Activated T-cell treated with anti-CD3 and anti-CD28 coated beads for 4 hours (primary cell): Measurements from ENCODE around the gene SLC35A3.
A peak's percentile ranks its signal among the peaks of the same experiment; 100 is the strongest.
"Not testable (repeated sequence)": the region's sequence is repeated elsewhere in the genome, so short reads cannot be mapped to it uniquely, and the experiment has no call there.

Experiments used
- DNase-seq: peaks from one replicate; pipeline ENCODE4 v3.0.0-alpha.2; 2020

The SLC35A3 gene

DNA sequence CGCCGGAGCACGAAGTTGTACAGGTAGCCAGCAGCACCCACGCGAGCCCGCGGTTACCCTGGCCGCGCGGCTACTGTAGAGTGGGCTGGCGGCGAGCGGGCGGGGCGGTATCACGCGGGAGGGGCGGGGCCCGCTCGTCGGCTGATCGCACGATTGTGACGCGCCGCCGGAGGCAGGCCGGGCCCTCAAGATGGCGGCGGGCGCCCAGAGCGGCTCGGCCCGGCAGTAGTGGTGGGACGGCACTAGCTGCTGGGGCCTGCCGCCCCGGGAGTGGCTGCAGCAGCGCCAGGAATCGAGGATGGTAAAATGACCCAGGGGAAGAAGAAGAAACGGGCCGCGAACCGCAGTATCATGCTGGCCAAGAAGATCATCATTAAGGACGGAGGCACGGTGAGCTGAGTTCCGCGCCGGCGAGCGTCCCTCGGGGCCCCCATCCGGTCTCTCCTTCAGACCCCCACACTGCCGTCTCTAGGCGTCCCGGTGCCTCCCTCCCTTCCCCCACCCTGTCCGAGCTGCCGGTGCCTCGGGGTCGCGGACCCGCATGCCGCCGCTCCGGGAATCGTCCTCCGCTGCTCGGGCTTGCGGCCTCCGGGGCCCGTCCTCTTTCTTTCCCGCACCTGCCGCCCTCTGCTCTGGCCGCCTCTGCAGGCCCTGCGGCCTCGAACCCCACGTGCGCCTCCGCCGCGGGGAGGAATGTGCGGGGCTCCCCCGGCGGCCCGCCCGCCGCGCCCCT, 68.3 kb downstream of the SLC35A3 start:
- peak; percentile 82 for DNase-seq

- DNase-seq: peak; percentile 52
These were observed 69.0 kb downstream of the SLC35A3 start for GRCh38 chr1:100038660-100039287.

DNA sequence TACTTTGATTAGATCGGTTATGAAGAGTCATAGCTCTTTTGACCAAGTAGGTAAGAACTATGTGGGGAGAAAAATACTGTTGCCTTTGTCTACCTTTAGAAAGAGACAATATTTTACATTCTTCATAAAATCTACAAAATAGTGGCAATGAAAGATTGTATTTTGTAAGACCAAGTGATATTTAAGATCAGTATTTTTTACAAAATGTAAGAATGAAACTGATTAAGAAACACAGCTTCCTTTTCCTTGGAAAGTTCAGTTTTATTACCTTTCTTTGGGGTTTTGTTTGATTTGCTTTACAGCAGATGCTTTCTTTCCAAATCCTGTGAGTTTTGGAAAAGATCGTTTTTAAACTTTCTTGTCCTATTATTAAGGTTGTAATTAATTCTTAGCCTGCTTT, 69.8 kb downstream of the SLC35A3 start:
- DNase-seq: no peak

GRCh38 chr1:100045206-100045605, 75.4 kb downstream of the SLC35A3 start:
- DNase-seq: no peak

DNA sequence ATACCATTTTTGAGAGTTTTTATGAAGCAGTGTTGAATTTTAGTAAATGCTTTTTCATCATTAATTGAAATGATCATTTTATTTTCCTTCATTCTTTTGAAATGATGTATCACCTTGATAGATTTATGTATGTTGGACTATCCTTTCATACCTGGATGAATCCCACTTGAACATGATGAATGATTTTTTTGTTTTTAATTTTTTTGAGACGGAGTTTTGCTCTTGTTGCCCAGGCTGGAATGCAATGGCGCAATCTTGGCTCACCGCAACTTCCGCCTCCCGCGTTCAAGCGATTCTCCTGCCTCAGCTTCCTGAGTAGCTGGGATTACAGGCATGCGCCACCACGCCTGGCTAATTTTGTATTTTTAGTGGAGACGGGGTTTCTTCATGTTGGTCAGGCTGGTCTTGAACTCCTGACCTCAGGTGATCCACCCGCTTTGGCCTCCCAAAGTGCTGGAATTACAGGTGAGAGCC, 77.5 kb downstream of the SLC35A3 start:
- DNase-seq: not testable (repeated sequence)

GRCh38 chr1:100050139-100050538, 80.3 kb downstream of the SLC35A3 start:
- no peak for DNase-seq

- no peak for DNase-seq
These were observed 81.6 kb downstream of the SLC35A3 start for GRCh38 chr1:100051401-100051800.

DNA sequence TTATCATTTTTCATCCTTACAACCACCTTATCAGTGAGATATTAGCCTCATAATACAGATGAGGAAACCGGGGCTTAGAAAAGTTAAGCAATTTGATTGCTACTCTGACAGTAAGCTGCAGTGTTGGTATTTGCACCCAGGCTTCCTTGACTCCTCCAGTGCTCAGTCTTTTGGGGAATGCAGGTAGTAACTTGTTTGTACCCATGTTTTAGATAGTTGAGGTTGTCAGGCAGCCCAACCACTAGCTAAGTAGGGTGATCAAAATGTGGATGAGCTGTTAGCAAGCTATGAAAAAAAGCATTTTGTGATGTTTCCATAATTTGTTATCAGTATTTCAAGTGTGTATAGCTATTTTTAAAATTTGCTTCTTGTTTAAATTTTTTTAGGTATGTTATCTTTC, 82.1 kb downstream of the SLC35A3 start:
- no peak for DNase-seq

GRCh38 chr1:100053119-100053518, 83.3 kb downstream of the SLC35A3 start:
- DNase-seq: no peak

DNA sequence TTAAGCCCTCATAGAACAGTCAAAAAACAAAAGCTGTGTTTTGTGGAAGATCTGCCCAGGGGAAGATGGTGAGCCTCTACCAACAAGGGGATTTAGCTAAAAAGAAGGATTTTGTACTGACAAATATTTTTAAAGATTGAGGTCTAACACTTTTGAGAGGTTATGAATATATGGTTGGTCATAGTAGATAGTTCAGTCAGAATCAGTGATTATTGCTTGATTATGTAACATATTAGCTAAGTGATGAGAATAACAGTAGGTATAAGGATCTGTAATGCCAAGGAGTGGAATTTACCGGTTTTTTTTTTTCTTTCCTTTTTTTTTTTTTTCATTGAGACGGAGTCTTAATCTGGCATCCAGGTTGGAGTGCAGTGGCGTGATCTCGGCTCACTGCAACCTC, 83.9 kb downstream of the SLC35A3 start:
- DNase-seq: no peak

- no peak for DNase-seq
These were observed 91.9 kb downstream of the SLC35A3 start for GRCh38 chr1:100061681-100062080.

- DNase-seq: no peak
These were observed 95.6 kb downstream of the SLC35A3 start for GRCh38 chr1:100065183-100065968.

- no peak for DNase-seq
These were observed 96.1 kb downstream of the SLC35A3 start for GRCh38 chr1:100065969-100066227.

- no peak for DNase-seq
These were observed 100.6 kb downstream of the SLC35A3 start for GRCh38 chr1:100070201-100070939.

GRCh38 chr1:100073531-100073930, 103.7 kb downstream of the SLC35A3 start:
- no peak for DNase-seq

DNA sequence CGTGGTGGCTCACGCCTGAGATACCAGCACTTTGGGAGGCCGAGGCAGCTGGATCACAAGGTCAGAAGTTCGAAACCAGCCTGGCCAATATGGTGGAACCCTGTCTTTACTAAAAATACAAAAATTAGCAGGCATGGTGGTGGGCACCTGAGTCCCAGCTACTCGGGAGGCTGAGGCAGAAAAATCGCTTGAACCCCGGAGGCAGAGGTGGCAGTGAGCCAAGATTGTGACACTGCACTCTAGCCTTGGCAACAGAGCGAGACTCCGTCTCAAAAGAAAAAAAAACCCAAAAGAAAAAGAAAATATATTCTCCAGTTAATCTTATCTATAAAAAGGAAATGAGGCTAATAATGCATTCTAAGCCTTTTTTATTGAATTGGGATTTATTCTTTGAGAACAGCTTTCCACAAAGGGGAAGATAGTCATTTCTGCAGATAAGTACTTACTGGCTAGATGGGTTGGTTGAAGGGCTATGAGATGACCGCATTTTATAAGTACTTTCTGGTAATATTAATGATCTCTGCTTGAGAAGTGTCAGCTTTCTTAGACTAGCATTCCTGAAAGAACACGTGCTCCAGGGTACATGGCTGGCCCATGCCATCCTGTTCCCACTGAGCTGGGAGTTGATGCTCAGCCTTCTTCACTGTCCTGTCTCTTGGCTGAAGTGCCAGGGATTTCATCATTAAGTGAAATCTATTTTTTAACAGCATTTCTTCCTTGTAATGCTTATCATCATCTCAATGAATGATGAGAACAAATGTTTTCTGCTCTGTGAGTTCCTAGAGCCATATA, 105.0 kb downstream of the SLC35A3 start:
- no peak for DNase-seq

GRCh38 chr1:100075773-100076172, 106.0 kb downstream of the SLC35A3 start:
- DNase-seq: no peak

- no peak for DNase-seq
These were observed 106.5 kb downstream of the SLC35A3 start for GRCh38 chr1:100076319-100076718.

DNA sequence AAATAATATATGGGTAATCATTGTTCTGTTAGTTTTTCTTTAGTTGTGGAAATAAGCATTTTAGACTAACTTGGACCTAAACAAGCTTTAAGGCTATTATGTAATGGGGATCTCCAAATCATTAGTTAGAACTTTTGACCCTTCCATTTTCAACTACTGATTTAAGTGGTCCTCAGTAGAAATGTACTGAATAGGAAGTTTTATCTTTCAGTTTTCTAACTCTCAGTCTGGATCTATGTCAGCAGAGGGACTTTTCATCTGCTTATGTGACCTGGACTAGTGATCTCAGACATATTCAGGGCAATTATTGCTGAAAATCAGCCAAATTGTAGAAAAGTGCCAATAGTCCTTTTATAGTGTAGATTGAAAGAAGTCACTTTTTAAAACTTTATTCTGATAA, 106.9 kb downstream of the SLC35A3 start:
- DNase-seq: no peak

GRCh38 chr1:100077531-100077930, 107.7 kb downstream of the SLC35A3 start:
- no peak for DNase-seq

DNA sequence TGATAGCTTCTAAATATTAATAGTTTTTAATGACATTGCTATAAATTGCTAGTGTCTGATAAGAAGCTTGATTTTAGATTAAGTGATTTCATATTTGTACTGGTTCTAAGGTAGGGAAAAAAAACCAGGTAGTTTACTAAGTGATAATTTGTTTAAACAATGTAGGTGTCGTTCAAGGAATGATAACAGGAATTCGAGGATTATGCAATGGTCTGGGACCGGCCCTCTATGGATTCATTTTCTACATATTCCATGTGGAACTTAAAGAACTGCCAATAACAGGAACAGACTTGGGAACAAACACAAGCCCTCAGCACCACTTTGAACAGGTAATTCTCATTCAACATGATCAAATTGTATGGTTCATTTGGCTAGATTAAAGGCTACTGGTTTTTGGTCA, 110.5 kb downstream of the SLC35A3 start:
- no peak for DNase-seq
